SW 1271 (cell line): ENCODE data around the gene NUTF2.
"Not testable (repeated sequence)": the region's sequence is repeated elsewhere in the genome, so short reads cannot be mapped to it uniquely, and the experiment has no call there.

ENCODE experiments used
- DNase-seq, 2 experiments: peaks; one replicate each; lab custom pipeline; 2025; lab: John Stamatoyannopoulos, UW

NUTF2 gene

GRCh38 chr16:67846320-67847063 lies at the start of gene NUTF2:
NUTF2 (plus strand) TSS chr16:67846933; CDS start chr16:67865131, 18,198 bp downstream.
- DNase-seq: peak; percentile 86 to 91

GRCh38 chr16:67800338-67800926 lies 46.3 kb upstream of the NUTF2 start:
- no peak for DNase-seq

- DNase-seq: no peak
These were observed 45.5 kb upstream of the NUTF2 start for GRCh38 chr16:67801241-67801640.

GRCh38 chr16:67801883-67802282 lies 44.9 kb upstream of the NUTF2 start:
- DNase-seq: no peak

GRCh38 chr16:67803894-67804293 lies 42.8 kb upstream of the NUTF2 start:
- DNase-seq: no peak

GRCh38 chr16:67804853-67805542 lies 41.7 kb upstream of the NUTF2 start:
- DNase-seq: no peak

GRCh38 chr16:67805718-67806427 lies 40.9 kb upstream of the NUTF2 start:
- DNase-seq: no peak

- DNase-seq: peak; percentile 99
These were observed 40.1 kb upstream of the NUTF2 start, which contains the start of the genes RANBP10 and TSNAXIP1 for GRCh38 chr16:67806428-67807147. RANBP10 (minus strand) TSS chr16:67806560; CDS start chr16:67806536, 24 bp downstream. TSNAXIP1 (plus strand) TSS chr16:67806889; CDS start chr16:67807150, 261 bp downstream.

GRCh38 chr16:67807148-67807682 lies 39.5 kb upstream of the NUTF2 start:
- no peak for DNase-seq

GRCh38 chr16:67811899-67812298 lies 34.8 kb upstream of the NUTF2 start:
- DNase-seq: no peak

- no peak for DNase-seq
These were observed 32.2 kb upstream of the NUTF2 start for GRCh38 chr16:67814567-67814966.

- DNase-seq: no peak
These were observed 26.0 kb upstream of the NUTF2 start for GRCh38 chr16:67820608-67821259.

- no peak for DNase-seq
These were observed 24.2 kb upstream of the NUTF2 start for GRCh38 chr16:67822511-67822910.

GRCh38 chr16:67825119-67825518 lies 21.6 kb upstream of the NUTF2 start:
- DNase-seq: no peak

GRCh38 chr16:67825906-67826305 lies 20.8 kb upstream of the NUTF2 start:
- no peak for DNase-seq

GRCh38 chr16:67828651-67829050 lies 18.1 kb upstream of the NUTF2 start:
- no peak for DNase-seq

GRCh38 chr16:67833030-67833414 lies 13.7 kb upstream of the NUTF2 start:
- no peak for DNase-seq

- DNase-seq: peak; percentile 41 to 81
These were observed 13.1 kb upstream of the NUTF2 start for GRCh38 chr16:67833415-67834241.

GRCh38 chr16:67834242-67834614 lies 12.5 kb upstream of the NUTF2 start:
- no peak for DNase-seq

- not testable (repeated sequence) for DNase-seq
These were observed 9.5 kb upstream of the NUTF2 start for GRCh38 chr16:67837190-67837589.
